GM18520 (cell line): ENCODE measurements around the gene KYAT1.
"Not testable (repeated sequence)": the region's sequence is repeated elsewhere in the genome, so short reads cannot be mapped to it uniquely, and the experiment has no call there.

Experiments used
- ATAC-seq: cut with Tn5 transposase; IDR thresholded peaks from one replicate; pipeline ENCODE4 v1.9.1; 2021; ENCODE audit not compliant: unreplicated experiment

The KYAT1 gene

DNA sequence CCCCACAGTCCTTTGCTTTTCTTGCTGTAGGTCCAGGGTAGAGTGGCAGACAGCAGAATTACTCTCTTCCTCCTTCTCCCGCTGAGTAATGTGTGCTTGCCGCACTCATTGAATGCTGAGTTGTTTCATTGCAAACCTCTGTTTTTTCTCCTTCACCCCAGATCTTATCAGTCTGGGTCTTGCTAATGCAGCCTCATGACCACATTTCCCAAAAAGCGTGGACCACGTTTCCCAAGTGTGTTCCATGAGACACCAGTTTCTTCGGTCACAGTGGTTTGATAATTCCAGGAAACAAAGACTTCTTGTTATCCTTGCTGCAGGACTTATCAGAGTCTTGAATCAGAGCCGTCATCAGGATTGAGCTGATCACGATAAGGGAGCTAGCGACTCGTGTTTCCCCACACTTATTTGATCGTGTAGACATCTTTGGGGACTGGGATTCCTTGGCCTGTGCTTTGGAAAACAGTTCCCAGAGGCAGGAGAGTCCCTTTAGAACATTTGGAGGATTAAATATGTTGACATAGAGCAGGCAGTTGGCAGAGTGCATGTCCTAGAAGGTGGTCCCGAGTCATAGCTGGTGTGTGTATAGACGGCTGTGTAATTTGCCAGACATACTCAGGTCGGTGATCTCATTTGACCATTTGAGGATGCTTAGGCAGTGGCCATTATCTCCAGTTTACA lies 4.6 kb upstream of the KYAT1 start:
- no peak for ATAC-seq

DNA sequence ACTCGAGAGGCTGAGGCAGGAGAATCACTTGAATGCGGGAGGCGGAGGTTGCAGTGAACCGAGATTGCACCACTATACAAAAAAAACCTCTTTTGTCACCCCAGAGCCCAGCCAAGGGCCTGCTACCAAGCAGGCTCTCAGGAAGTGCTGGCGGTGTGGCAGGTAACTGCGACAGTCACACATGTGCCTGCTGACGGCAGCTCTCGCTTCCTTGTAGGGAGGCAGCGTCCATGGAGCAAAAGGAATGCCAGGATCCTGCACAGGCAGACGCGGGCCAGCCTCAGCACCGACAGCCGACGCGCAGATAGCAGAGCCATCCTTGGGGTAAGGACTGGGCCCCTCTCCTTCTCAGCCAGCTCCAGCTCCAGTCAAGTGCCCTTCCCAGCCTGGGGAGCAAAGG lies 4.0 kb upstream of the KYAT1 start:
- ATAC-seq, result no peak

DNA sequence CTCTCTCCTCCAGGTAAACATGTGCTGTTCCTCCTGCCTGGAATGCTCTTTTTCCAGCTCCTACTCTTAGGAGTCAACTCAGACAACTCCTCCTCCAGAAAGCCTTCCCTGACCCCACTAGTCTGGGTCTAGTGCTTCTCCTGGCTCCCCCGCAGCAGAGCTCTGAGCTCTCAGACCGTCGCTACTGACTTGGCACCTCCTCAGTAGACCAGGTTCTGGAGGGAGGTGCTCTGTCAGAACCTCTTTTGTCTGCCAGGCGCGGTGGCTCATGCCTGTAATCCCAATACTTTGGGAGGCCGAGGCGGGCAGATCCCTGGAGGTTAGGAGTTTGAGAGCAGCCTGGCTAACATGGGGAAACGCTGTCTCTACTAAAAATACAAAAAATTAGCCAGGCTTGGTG lies 3.6 kb upstream of the KYAT1 start:
- ATAC-seq, result no peak

DNA sequence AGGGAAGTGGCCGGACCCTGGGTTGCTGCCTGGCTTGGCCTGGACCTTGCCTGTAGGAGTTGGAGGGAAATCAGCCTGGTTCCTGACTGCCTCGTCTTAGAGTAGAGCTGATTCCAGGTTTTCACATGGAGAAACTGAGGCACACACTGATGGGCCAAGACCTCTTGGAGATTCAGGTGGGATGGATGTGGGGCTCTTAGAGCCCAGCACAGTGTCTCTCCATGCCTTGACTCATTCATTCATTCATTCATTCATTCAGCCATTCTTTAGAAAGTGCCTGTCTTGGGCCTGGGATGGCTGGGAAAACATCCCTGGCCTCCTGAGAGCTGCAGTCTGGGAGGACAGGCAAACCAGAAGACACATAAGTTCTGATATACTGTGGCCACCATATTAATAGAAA lies 2.4 kb upstream of the KYAT1 start:
- ATAC-seq, result no peak

DNA sequence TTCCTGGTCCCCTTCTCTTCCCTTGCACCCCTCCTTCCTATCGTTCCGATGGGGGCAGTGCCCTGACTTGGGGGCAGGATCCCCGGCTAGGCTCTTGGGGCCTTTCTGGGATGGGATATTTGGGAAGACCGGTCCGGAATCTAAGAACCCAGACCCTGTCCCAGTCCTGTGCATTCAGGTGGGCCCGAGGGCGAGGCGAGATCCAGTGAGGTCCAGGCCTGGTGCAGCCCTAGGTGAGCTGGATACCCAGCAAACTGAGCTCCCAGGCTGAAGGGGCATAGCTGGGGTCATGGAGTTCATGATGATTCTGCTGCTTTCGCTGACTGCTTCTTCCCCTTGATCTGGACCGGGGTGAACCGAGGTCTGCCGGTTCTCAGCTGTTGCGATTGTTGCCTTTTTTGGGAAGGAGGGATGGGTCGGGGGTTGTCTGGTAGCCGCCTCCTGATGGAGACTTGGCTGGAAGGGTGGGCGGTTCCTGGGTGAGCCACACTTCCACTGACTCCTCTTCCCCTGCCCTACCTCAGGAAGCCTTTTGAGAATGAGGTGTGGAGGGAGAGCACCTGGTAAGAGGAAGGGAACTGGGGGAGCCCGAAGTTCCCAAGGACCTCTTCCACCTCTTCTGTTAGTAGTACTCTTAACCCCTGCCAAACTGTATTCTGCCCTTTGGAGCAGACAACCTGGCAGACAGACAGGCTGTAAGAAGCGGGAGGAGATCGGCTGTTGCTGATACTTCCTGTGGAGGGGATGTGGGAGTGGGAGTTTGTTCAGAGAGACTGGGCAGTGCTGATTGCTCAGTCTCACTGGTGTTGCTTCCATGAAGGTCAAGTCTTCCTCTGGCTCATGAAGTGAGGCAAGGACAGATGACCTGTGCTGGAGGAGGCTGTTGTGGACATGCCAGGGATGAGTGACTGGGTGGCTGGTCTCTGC lies 1.2 kb upstream of the KYAT1 start:
- ATAC-seq, result no peak

DNA sequence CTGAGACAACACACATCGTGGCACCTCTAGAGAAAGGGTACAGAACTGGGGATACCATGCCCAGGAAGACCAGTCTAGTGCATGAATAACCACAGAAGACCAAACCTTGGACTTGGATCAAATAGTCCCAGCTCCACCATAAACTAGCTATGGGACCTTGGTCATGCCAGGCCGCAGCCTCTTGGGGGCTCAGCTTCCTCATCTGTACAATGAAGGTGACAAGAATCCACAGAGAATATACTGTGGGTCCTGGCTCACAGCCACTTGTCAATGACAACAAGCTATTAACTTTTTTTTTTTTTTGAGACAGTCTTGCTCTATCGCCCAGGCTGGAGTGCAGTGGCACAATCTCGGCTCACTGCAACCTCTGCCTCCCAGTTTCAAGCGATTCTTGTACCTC lies 3.9 kb downstream of the KYAT1 start:
- ATAC-seq, result no peak

DNA sequence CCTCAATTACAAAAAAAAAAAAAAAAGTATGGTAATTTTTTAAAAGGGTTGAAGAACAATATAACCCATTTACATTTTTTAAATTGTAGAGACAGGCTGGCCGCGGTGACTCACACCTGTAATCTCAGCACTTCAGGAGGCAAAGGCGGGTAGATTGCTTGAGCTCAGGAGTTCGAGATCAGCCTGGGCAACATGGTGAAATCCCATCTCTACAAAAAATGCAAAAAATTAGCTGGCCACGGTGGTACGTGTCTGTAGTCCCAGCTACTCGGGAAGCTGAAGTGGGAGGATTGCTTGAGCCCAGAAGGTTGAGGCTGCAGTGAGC lies 10.8 kb downstream of the KYAT1 start:
- not testable (repeated sequence) for ATAC-seq

DNA sequence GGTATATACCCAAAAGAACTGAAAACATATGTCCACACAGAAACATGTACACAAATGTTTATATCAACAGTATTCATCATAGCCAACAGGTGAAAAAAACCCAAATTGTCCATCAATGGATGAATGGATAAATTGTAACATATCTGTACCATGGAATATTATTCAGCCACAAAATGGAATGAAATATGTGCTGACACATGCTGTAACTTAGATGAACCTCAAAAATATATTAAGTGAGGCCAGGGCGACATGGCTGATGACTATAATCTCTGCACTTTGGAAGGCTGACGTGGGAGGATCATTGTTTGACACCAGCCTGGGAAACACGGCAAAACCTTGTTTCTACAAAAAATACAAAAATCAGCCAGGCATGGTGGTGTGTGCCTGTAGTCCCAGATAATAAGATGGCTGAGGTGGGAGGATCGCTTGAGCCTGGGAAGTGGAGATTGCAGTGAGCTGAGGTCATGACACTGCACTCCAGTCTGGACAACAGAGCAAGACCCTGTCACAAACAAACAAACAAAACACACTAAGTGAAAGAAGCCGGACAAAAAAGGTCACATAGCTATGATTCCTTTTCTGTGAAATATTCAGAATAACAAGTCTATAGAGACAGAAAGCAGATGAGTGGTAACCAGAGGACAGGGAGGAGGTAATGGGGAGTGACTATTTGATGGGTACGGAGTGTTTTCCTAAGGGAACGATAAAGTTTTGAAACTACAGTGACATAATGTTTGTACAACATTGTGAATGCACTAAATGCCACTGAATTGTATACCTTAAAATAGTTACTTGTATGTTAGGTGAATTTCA lies 11.4 kb downstream of the KYAT1 start:
- no peak for ATAC-seq

DNA sequence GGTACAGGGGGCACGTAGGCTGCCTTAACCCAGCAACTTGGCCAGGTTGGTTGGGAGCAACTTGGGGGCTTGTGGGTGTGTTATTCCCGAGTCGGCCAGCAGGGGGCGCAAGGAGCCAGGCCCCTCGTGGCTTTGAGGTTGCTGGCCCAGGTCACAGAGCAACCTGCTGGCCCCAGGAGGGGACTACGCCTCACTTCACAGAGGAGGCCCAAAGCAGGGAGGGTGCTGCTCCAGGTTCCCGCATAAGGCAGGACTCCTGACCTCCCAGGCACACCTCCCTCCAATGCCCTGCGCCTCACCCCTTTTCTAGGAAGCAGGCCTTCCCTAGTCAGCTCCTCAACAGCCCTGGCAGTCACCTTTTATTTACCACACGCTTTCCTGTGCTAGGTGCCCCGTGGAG lies 18.1 kb downstream of the KYAT1 start:
- ATAC-seq, result no peak

DNA sequence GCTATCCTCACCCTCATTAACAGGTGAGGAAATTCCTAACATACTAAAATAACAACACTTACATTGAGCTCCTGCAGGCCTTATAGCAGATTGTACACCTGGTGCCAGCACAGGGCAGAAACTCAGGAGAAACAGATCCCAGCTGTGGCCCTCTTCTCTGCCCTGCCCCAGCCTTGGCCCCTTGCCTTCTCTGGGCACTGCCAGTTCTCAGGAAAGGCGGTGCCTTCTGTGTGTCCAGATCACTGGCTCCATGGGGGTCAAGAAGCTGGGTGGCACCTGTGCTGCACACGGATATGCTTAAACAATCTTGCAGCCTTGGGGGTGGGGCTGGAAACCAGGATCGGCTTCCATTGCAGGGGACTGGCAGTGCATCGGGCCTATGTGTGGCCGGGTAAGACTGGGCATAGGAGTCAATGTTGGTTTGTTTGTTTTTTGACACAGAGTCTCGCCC lies 19.3 kb downstream of the KYAT1 start:
- no peak for ATAC-seq

DNA sequence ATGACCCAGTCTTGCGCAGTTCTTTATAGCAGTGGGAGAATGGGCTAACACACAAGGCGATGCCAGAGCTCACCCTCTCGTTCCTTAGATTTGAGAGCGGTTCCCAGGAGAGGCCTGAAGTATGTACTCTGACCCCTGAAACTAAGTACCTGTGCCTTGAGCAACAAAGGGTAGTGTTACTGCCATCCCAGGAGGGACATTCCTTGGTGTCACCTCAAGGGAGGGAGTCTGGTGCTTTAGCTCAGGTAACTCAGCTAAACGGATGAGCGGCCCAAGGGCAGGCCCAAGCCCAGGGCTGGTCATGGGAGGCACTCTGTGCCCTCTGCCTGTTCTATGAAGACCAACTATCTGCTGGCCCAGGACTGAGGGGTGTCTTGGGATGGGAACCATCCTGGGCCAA lies 20.2 kb downstream of the KYAT1 start:
- ATAC-seq, result no peak

DNA sequence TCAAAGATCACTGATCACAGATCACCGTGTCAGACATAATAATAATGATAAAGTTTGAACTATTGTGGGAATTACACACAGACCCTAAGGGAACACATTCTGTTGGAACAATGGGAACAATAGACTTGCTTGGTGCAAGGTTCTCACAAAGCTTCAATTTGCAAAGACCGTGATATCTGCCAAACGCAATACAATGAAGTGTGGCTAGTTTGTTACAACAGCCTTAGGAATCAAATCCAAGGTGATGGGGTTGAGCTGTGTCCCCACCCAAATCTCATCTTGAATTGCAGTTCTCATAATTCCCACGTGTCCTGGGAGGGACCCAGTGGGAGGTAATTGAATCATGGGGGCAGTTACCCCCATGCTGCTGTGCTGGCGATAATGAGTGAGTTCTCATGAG lies 20.8 kb downstream of the KYAT1 start:
- ATAC-seq, result no peak

DNA sequence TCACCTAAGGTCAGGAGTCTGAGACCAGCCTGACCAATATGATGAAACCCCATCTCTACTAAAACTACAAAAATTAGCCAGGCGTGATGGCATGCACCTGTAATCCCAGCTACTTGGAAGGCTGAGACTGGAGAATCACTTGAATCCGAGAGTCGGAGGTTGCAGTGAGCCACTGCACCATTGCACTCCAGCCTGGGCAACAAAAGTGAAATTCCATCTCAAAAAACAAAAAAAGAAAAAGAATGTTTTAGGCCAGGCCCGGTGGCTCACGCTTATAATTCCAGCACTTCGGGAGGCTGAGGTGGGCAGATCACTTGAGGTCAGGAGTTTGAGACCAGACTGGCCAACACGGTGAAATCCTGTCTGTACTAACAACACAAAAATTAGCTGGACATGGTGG lies 23.3 kb downstream of the KYAT1 start:
- not testable (repeated sequence) for ATAC-seq

DNA sequence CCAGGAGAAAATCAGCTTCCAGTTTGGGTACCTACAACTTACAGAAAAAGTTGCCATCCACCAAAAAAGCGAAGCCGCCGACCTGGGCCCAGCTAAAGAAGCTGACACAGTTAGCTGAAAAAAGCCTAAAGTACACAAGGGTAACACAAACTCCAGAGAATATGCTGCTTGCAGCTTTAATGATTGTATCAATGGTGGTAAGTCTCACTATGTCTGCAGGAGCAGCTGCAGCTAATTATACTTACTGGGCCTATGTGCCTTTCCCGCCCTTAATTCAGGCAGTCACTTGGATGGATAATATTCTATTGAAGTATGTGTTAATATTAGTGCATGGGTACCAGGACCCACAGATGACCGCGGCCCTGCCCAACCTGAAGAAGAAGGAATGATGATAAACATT lies 27.3 kb downstream of the KYAT1 start:
- ATAC-seq, result not testable (repeated sequence)

DNA sequence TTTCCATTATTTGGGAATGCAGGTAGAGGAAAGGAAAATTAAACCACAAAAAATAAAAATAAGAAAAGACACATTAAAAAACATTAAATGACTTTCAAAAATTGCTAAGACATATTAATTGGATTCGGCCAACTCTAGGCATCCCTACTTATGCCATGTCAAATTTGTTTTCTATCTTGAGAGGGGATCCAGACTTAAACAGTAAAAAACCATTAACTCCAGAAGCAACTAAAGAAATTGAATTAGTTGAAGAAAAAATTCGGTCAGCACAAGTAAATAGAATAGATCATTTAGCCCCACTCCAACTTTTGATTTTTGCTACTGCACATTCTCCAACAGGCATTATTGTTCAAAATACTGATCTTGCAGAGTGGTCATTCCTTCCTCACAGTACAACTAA lies 29.1 kb downstream of the KYAT1 start:
- ATAC-seq, result not testable (repeated sequence)

DNA sequence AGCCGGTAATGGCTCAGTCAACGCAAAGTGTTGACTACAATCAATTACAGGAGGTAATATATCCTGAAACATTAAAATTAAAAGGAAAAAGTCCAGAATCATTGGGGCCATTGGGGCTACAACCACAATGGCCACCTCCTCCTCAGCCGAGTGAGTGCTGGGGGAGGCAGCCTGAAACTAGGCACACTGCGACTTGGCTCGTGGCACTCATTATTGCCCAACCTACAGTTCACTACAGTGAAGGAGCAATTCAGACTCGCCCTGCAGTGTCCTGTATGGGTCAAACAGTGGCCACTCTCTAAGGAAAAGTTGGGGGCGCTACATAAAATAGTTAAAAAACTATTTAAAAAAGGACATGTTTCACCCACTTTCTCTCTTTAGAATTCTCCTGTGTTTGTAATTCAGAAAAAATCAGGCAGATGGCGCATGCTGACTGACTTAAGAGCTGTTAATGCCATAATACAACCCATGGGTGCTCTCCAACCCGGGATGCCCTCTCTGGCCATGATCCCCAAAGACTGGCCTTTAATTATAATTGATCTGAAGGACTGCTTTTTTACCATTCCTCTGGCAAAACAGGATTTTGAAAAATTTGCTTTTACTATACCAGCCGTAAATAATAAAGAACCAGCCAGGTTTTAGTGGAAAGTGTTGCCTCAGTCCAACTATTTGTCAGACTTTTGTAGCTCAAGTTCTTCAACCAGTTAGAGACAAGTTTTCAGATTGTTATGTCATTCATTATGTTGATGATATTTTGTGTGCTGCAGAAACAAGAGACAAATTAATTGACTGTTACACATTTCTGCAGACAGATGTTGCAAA lies 29.8 kb downstream of the KYAT1 start:
- not testable (repeated sequence) for ATAC-seq

DNA sequence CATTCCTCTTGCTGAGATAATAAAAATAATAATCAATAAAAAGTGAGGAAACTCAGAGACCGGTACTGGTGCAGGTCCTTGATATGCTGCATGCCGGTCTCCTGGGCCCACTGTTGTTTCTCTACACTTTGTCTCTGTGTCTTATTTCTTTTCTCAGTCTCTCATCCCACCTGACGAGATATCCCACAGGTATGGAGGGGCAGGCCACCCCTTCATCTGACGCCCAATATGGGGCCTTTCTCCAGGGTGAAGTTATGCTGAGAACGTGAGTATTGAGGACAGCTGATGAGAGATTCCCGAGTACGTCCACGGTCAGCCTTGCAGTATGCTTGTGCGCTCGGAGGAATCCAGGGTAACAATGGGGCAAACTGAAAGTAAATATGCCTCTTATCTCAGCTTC lies 30.7 kb downstream of the KYAT1 start:
- not testable (repeated sequence) for ATAC-seq

DNA sequence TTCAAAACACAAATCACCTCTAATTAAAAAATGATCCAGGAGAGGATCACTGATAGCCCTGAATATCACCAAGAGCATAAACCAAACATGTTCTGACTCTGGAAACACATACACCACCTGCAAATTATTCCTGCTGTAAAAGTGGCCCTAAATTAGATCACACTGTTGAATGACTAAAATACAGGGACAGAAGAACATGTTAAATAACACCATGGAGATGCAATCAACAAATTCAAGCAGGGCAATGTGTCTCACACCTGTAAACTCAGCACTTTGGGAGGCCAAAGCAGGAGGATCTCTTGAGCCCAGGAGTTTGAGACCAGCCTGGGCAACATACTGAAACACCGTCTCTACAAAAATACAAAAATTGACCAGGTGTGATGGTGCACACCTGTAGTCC lies 33.9 kb downstream of the KYAT1 start:
- no peak for ATAC-seq

DNA sequence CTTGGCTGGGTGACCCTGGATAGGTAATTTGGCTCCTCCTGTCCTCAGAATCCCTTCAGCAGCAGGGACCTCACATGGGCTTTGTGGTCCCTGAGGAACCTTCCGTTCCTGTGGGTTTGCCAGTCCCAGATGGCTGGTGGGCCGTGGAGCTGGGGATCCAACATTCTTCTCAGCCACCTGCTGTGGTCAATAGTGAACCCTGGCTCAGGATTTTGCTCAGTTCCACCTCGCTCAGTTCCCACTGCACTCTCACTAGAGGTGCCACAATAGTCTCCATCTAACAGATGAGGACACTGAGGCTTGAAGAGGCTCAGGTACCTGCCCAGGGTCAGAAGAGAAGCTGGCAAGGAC lies 35.1 kb downstream of the KYAT1 start:
- ATAC-seq, result no peak

DNA sequence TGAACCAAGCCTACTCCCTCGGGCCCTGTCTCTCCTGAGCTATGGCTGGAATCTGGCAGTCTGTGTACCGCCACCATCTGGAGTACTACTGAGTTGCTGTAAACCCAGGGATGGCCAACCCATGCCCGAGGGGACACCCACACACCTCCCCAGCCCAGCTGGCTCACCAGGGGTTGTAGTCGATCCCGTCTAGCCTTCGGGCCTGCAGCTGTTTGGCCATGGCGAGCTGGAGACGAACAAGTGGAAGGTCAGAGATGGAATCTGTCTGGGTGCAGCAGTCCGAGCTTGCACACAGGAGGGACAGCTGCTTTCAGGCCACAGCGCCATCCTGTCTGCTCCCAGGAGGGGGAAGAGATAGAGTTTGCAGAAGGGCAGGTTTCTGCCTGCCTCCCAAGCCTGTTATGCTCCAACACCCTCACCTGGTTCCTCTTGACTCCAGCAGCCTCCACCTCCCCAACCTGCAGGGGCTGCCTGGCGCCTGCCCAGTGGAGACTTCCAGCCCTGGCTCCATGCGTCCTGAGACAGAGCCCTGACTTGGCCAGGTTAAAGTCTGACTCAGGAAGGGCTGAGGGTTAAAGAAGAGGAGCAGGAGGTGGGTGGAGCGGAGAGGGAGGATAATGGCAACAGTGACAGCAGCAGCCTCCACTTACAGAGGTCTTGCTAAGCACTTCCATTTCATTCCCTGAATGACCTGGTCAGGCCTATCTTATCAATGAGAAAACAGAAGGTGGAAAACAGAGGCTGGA lies 36.4 kb downstream of the KYAT1 start:
- no peak for ATAC-seq
